GM12872 (cell line): ENCODE data around the gene ANAPC2.

Experiments
- TF ChIP-seq, protein P1 (sequence below): IDR thresholded peaks from 3 replicates; pipeline ENCODE4 v1.5.1; 2011; ENCODE audit warnings: low read depth, mild to moderate bottlenecking, low read length, moderate library complexity; ENCODE audit not compliant: insufficient read depth

Gene ANAPC2

GRCh38 chr9:137171149-137171900 lies 17.0 kb downstream of the ANAPC2 start:
- TF ChIP-seq, protein P1, sequence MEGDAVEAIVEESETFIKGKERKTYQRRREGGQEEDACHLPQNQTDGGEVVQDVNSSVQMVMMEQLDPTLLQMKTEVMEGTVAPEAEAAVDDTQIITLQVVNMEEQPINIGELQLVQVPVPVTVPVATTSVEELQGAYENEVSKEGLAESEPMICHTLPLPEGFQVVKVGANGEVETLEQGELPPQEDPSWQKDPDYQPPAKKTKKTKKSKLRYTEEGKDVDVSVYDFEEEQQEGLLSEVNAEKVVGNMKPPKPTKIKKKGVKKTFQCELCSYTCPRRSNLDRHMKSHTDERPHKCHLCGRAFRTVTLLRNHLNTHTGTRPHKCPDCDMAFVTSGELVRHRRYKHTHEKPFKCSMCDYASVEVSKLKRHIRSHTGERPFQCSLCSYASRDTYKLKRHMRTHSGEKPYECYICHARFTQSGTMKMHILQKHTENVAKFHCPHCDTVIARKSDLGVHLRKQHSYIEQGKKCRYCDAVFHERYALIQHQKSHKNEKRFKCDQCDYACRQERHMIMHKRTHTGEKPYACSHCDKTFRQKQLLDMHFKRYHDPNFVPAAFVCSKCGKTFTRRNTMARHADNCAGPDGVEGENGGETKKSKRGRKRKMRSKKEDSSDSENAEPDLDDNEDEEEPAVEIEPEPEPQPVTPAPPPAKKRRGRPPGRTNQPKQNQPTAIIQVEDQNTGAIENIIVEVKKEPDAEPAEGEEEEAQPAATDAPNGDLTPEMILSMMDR = no peak

GRCh38 chr9:137170486-137171148 lies 17.7 kb downstream of the ANAPC2 start:
- TF ChIP-seq, protein P1 = no peak

GRCh38 chr9:137169896-137170358 lies 18.4 kb downstream of the ANAPC2 start, which contains the start of gene LRRC26:
TSS of gene LRRC26 (minus strand) at chr9:137170051. CDS start at chr9:137169943, 108 bp downstream.
- TF ChIP-seq, protein P1 = no peak

GRCh38 chr9:137168904-137169856 lies 19.2 kb downstream of the ANAPC2 start:
- TF ChIP-seq, protein P1 = no peak

GRCh38 chr9:137168573-137168903 lies 19.8 kb downstream of the ANAPC2 start:
- TF ChIP-seq, protein P1 = no peak

DNA sequence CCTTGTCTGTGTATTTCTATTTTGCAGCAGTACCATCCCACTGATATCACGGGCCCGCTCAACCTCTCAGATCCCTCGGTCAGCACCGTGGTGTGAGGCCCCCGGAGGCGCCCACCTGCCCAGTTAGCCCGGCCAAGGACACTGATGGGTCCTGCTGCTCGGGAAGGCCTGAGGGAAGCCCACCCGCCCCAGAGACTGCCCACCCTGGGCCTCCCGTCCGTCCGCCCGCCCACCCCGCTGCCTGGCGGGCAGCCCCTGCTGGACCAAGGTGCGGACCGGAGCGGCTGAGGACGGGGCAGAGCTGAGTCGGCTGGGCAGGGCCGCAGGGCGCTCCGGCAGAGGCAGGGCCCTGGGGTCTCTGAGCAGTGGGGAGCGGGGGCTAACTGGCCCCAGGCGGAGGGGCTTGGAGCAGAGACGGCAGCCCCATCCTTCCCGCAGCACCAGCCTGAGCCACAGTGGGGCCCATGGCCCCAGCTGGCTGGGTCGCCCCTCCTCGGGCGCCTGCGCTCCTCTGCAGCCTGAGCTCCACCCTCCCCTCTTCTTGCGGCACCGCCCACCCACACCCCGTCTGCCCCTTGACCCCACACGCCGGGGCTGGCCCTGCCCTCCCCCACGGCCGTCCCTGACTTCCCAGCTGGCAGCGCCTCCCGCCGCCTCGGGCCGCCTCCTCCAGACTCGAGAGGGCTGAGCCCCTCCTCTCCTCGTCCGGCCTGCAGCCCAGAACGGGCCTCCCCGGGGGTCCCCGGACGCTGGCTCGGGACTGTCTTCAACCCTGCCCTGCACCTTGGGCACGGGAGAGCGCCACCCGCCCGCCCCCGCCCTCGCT lies 20.4 kb downstream of the ANAPC2 start:
- TF ChIP-seq, protein P1 = no peak
